B cell (primary cell): Measurements from ENCODE around the gene LSM14B. TPM values are rescaled to one million over a fixed set of nuclear protein-coding genes. Genes with fewer than 3 reads are reported as not detected.

Experiments
- ATAC-seq: fragments of 200-7000 bp; cut with Tn5 transposase; one replicate; pipeline ENCODE4 v1.10.0; 2021; ENCODE audit warnings: low read depth, mild to moderate bottlenecking, moderate number of reproducible peaks, moderate library complexity
- CTCF ChIA-PET: fragments of 350-600 bp; sonication (Branson Sonifier 250); formaldehyde crosslinking; loops from one replicate; lab custom pipeline; 2021; ENCODE audit warnings: antibody characterized with exemption, inconsistent platforms; lab: Charles Lee
- POLR2A ChIA-PET: fragments of 350-600 bp; sonication (Branson Sonifier 250); formaldehyde crosslinking; loops from one replicate; lab custom pipeline; 2021; ENCODE audit warnings: antibody characterized with exemption; lab: Charles Lee
- DNase-seq: peaks from one replicate; pipeline ENCODE4 v3.0.0; 2013
- H2AFZ ChIP-seq: 2 replicates; pipeline ENCODE4 v1.6.1; 2012; ENCODE audit warnings: mild to moderate bottlenecking, low read depth, low read length; ENCODE audit not compliant: insufficient read depth, poor library complexity, severe bottlenecking
- H3K27ac ChIP-seq, 2 donors: 1 replicate in 1 of 2; 2 replicates in 1 of 2; pipeline ENCODE4 v1.5.1; 2012 to 2013; ENCODE audit warnings: low read length in 2 of 2, mild to moderate bottlenecking in 2 of 2, moderate library complexity in 1 of 2
- H3K27me3 ChIP-seq, 4 experiments: fragments of 200-600 bp in 1 of 4; sonication (generic) in 1 of 4; replicated peaks in 1 of 4; 1 replicate in 2 of 4; 2 replicates in 2 of 4; pipeline versions ENCODE4 v1.6.1 to v1.7.0; 2013 to 2016; ENCODE audit warnings: low read length in 3 of 4, mild to moderate bottlenecking in 2 of 4, mixed read lengths in 1 of 4, moderate library complexity in 1 of 4; ENCODE audit not compliant: insufficient read depth in 4 of 4, control insufficient read depth in 3 of 4; ENCODE audit errors: control extremely low read depth in 1 of 4
- H3K36me3 ChIP-seq, 2 experiments: replicated peaks in 1 of 2; 1 replicate in 1 of 2; 2 replicates in 1 of 2; pipeline versions ENCODE4 v1.6.1 to v1.7.1; 2013; ENCODE audit warnings: low read length in 1 of 2; ENCODE audit not compliant: insufficient read depth in 2 of 2, control insufficient read depth in 1 of 2; ENCODE audit errors: control extremely low read depth in 1 of 2, extremely low read depth in 1 of 2
- H3K4me1 ChIP-seq, 2 donors: fragments of 200-600 bp in 1 of 2; sonication (generic) in 1 of 2; 1 replicate in 1 of 2; 2 replicates in 1 of 2; pipeline versions ENCODE4 v1.5.1 to v1.6.1; 2013 to 2017; ENCODE audit warnings: low read length in 2 of 2; ENCODE audit not compliant: control insufficient read depth in 2 of 2, insufficient read depth in 2 of 2
- H3K4me2 ChIP-seq: replicated peaks from 2 replicates; pipeline ENCODE3; 2012; ENCODE audit warnings: mild to moderate bottlenecking, low read depth, low read length; ENCODE audit not compliant: poor library complexity, severe bottlenecking
- H3K4me3 ChIP-seq, 5 experiments: fragments of 200-600 bp in 1 of 5; sonication (generic) in 1 of 5; 1 replicate in 3 of 5; 2 replicates in 2 of 5; pipeline versions ENCODE4 v1.5.1 to v1.7.0; 2011 to 2016; ENCODE audit warnings: low read length in 4 of 5, mild to moderate bottlenecking in 4 of 5, low read depth in 2 of 5, control low read depth in 1 of 5, moderate library complexity in 1 of 5; ENCODE audit not compliant: insufficient read depth in 1 of 5; ENCODE audit errors: control extremely low read depth in 1 of 5, extremely low read depth in 1 of 5
- H3K79me2 ChIP-seq: fragments of 200-600 bp; sonication (generic); one replicate; pipeline ENCODE4 v1.6.0; 2016; ENCODE audit warnings: low read length; ENCODE audit not compliant: control insufficient read depth, insufficient read depth
- H3K9ac ChIP-seq: fragments of 200-600 bp; sonication (generic); 2 replicates; pipeline ENCODE4 v1.6.1; 2017; ENCODE audit warnings: mild to moderate bottlenecking, low read length, moderate library complexity
- H3K9me3 ChIP-seq, 3 donors: one replicate each; pipeline versions ENCODE4 v1.6.1 to v1.7.1; 2013; ENCODE audit warnings: low read length in 2 of 3; ENCODE audit not compliant: control insufficient read depth in 2 of 3, insufficient read depth in 1 of 3; ENCODE audit errors: control extremely low read depth in 1 of 3
- H4K20me1 ChIP-seq: 2 replicates; pipeline ENCODE4 v1.6.0; 2012; ENCODE audit warnings: mild to moderate bottlenecking, low read length; ENCODE audit not compliant: insufficient read depth, control insufficient read depth, poor library complexity, severe bottlenecking
- H3K27ac Mint-ChIP-seq: one replicate; pipeline ENCODE4 v1.8.0; 2021; ENCODE audit warnings: mixed read lengths
- H3K27me3 Mint-ChIP-seq: one replicate; pipeline ENCODE4 v1.8.0; 2021; ENCODE audit warnings: mixed read lengths
- H3K4me1 Mint-ChIP-seq: one replicate; pipeline ENCODE4 v1.8.0; 2021; ENCODE audit warnings: mixed read lengths
- H3K4me3 Mint-ChIP-seq: one replicate; pipeline ENCODE4 v1.8.0; 2021; ENCODE audit warnings: mixed read lengths
- H3K9me3 Mint-ChIP-seq: one replicate; pipeline ENCODE4 v1.8.0; 2022; ENCODE audit warnings: mixed read lengths; ENCODE audit not compliant: insufficient read depth
- CTCF ChIP-seq: fragments of 200-600 bp; IDR thresholded peaks from one replicate; pipeline ENCODE4 v1.8.0; 2022; ENCODE audit warnings: antibody characterized with exemption, mild to moderate bottlenecking
- EZH2 ChIP-seq: IDR thresholded peaks from 2 replicates; pipeline ENCODE4 v1.6.1; 2012; ENCODE audit warnings: borderline replicate concordance, low read depth, mild to moderate bottlenecking, moderate library complexity, low read length; ENCODE audit not compliant: insufficient read depth, poor library complexity, severe bottlenecking
- WGBS: methylation state at CpG from one replicate; pipeline ENCODE4 v1.1.5; 2013; ENCODE audit warnings: missing lambda C conversion rate; ENCODE audit not compliant: insufficient coverage; 5-methylcytosine and 5-hydroxymethylcytosine counted together
- intact Hi-C: fragments of 100-400 bp; cut with micrococcal nuclease; formaldehyde crosslinking; loops from one replicate; pipeline ENCODE4 v1.10.0; 2022
- polyA plus RNA-seq: library from polyadenylated mRNA; depleted of rRNA; stranded (reverse); fragments of >200 nt; gene quantifications from 2 replicates; pipeline ENCODE4 v1.2.3, GENCODE V29; 2012
- total RNA-seq, 2 donors: library from RNA; stranded (reverse); fragments of 120-200 nt in 1 of 2; gene quantifications; 1 replicate in 1 of 2; 2 replicates in 1 of 2; pipeline versions ENCODE4 v1.2.3 to v1.2.4, GENCODE V29; 2013 to 2022

LSM14B gene
- total and polyA plus RNA-seq, 2 donors (not counting 1 experiment from before 2014, with no cell fraction given): 26.8 to 52.8 TPM

- H3K79me2 ChIP-seq: peaks cover 51% of the 10 kb centered on the region
- no peak overlapping the region for H2AFZ ChIP-seq
- no peak overlapping the region for H3K4me3 ChIP-seq
- 91% methylated on average over 22 of the region's 25 CpGs for WGBS
- no peak overlapping the region for H3K9ac ChIP-seq
- ATAC-seq (no peak), DNase-seq (no peak)
- no peak overlapping the region for H3K27ac ChIP-seq
- Mint-ChIP-seq H3K9me3 (peaks cover 6% of the 10 kb centered on the region), H3K27me3 (no peaks in the 10 kb centered on the region), H3K27ac (no peak overlapping the region), H3K4me1 (peaks cover 11% of the 10 kb centered on the region), H3K4me3 (no peak overlapping the region)
- POLR2A ChIA-PET: no interaction called here
- H3K27me3 ChIP-seq: no peaks in the 10 kb centered on the region
- H4K20me1 ChIP-seq: peaks cover 31% of the 10 kb centered on the region
- CTCF ChIA-PET: interaction anchor here (1.2 to 1.5 kb wide), 2 partner anchors 147 kb away, joined by 4 to 13 read pairs; no protein-coding TSS in a partner anchor
- H3K9me3 ChIP-seq: peaks cover 0 to 14% (median 0%) of the 10 kb centered on the region in 3 donors
- H3K4me1 ChIP-seq: peaks cover 0 to 4% of the 10 kb centered on the region in 2 donors
- no peak overlapping the region for H3K4me2 ChIP-seq
- TF ChIP-seq EZH2: no peak
- no peak for TF ChIP-seq CTCF
- intact Hi-C loops: no loop called here
- peaks cover 0 to 12% of the 10 kb centered on the region in 2 experiments for H3K36me3 ChIP-seq
These were observed 35.3 kb downstream of the LSM14B start for GRCh38 chr20:62157387-62158087.

GRCh38 chr20:62158088-62158400 is 35.8 kb downstream of the LSM14B start:
- ChIA-PET POLR2A (no interaction called here), CTCF (interaction anchor here (1.2 kb wide), 1 partner anchor 147 kb away, joined by 4 read pairs; no protein-coding TSS in a partner anchor)
- Mint-ChIP-seq H3K4me3 (no peak overlapping the region), H3K9me3 (peaks cover 6% of the 10 kb centered on the region), H3K4me1 (peaks cover 11% of the 10 kb centered on the region), H3K27ac (no peak overlapping the region), H3K27me3 (no peaks in the 10 kb centered on the region)
- Histone ChIP-seq H3K4me2 (no peak overlapping the region), H3K9ac (no peak overlapping the region), H3K27ac (no peak overlapping the region), H3K79me2 (peaks cover 47% of the 10 kb centered on the region), H2AFZ (no peak overlapping the region), H3K9me3 (peaks cover 0 to 9% (median 0%) of the 10 kb centered on the region in 3 donors), H4K20me1 (peaks cover 31% of the 10 kb centered on the region), H3K4me1 (peaks cover 0 to 4% of the 10 kb centered on the region in 2 donors), H3K36me3 (peaks cover 0 to 18% of the 10 kb centered on the region in 2 experiments), H3K27me3 (no peaks in the 10 kb centered on the region), H3K4me3 (no peak overlapping the region)
- WGBS: 99% methylated on average over 12 of the region's 12 CpGs
- ATAC-seq (no peak), DNase-seq (no peak)
- TF ChIP-seq EZH2 (no peak), CTCF (no peak)
- intact Hi-C loops: no loop called here
